Right cardiac atrium (tissue), 5 donors: ENCODE results near the gene HAUS8. TPM values are rescaled to one million over a fixed set of nuclear protein-coding genes. Genes with fewer than 3 reads are reported as not detected.
"Not testable (repeated sequence)": the region's sequence is repeated elsewhere in the genome, so short reads cannot be mapped to it uniquely, and the experiment has no call there.

Experiments used
- ATAC-seq, 2 donors: fragments of 200-7000 bp; cut with Tn5 transposase; one replicate each; pipeline versions ENCODE4 v1.8.0 to v1.9.1; 2020; ENCODE audit warnings: moderate library complexity in 2 of 2, mild to moderate bottlenecking in 1 of 2
- DNase-seq, 3 donors: peaks; one replicate each; pipeline ENCODE4 v3.0.0-alpha.2; 2020
- H3K27ac ChIP-seq: one replicate; pipeline ENCODE4 v1.5.1; 2013; ENCODE audit warnings: mild to moderate bottlenecking, low read length, control low read depth, moderate library complexity
- H3K27me3 ChIP-seq: one replicate; pipeline ENCODE4 v1.6.1; 2013; ENCODE audit not compliant: control insufficient read depth, insufficient read depth
- H3K4me1 ChIP-seq: one replicate; pipeline ENCODE4 v1.6.1; 2013; ENCODE audit warnings: low read length; ENCODE audit not compliant: control insufficient read depth, insufficient read depth
- H3K4me3 ChIP-seq: one replicate; pipeline ENCODE4 v1.5.1; 2013; ENCODE audit warnings: low read length, control low read depth
- H3K9me3 ChIP-seq: one replicate; pipeline ENCODE4 v1.6.1; 2013; ENCODE audit warnings: low read length; ENCODE audit not compliant: control insufficient read depth
- WGBS: extraction: QIAGEN DNeasy Blood & Tissue Kit; methylation state at CpG from one replicate; pipeline ENCODE4 v1.1.7; 2013; 5-methylcytosine and 5-hydroxymethylcytosine counted together
- intact Hi-C, 4 donors: fragments of 100-400 bp; cut with DNase I; formaldehyde crosslinking; loops; one replicate each; pipeline versions ENCODE4 v1.11.0 to v1.14.0; 2022 to 2023
- polyA plus RNA-seq: library from polyadenylated mRNA; stranded (reverse); fragments of 200-250 nt; gene quantifications from one replicate; pipeline ENCODE4 v1.2.3, GENCODE V29; 2013
- total RNA-seq, 4 donors: library from RNA; stranded (reverse); fragmentation: NEBNext Ultra II Directional; extraction: Animal tissue kit (Norgen Biotek cat#: 25700); gene quantifications; one replicate each; pipeline ENCODE4 v1.2.1, GENCODE V29; 2021
- donor health status: healthy with polysubstance abuse.
- donor health status: DM: no; HTN: yes; CAD: no.
- donor health status: DM: no; HTN: no; CAD: no.
- donor health status: DM: no; HTN: yes; CAD: no; lungs with severe emphysema.
- donor health status: DM: yes; HTN: yes; CAD: no.

Gene HAUS8
- total and polyA plus RNA-seq, 5 donors = 3.3 to 6.1 (median 5.1) TPM

DNA sequence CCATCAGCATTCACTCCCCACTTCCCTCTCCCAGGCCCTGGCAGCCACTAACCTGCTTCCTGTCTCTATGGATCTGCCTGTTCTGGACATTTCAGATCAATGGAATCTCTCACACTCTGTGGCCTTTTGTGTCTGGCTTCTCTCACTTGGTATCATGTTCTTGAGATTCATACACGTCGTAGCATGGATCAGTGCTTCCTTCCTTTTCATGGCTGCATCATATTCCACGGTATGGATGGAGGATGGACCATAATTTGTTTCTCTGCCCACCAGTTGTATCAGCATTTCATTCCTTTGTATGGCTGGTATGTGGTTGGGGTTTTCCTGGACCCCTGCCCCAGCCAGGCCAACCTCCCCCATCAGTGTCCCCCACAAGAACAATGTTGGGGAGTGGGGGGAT is 36.5 kb upstream of the HAUS8 start:
- H3K4me3 ChIP-seq = no peak overlapping the region

DNA sequence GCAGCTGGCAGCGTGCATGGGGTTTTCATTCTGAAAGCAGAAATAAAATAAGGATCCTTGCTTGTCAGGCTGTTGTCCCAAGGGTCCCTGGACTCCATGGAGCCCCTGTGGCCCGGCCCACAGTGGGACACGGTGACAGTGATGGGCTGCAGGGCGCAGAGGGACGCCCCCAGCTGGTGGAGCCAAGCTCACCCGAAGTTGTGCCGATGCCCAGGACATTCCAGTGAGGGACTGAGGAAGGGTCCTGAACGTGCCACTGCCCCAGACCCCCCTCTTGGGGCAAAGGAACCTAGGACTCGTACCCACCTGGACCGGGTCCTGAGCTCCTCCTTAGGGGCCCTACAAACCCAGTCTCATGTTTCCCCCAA is 35.3 kb upstream of the HAUS8 start:
- Histone ChIP-seq H3K4me3 (no peak overlapping the region), H3K27ac (no peak overlapping the region), H3K9me3 (no peaks in the 10 kb centered on the region), H3K4me1 (peaks cover 7% of the 10 kb centered on the region), H3K27me3 (no peaks in the 10 kb centered on the region)
- 89% methylated on average over 10 of the region's 10 CpGs for WGBS
- DNase-seq = no peak
- ATAC-seq = no peak
- intact Hi-C loops = no loop called here

More for the DNA sequence above, 36.5 kb upstream of the HAUS8 start:
- ATAC-seq (no peak), DNase-seq (no peak)
- 95% methylated on average over 3 of the region's 3 CpGs for WGBS
- H3K27me3 ChIP-seq = no peaks in the 10 kb centered on the region
- no peaks in the 10 kb centered on the region for H3K9me3 ChIP-seq
- intact Hi-C loops = no loop called here
- no peak overlapping the region for H3K27ac ChIP-seq
- peaks cover 7% of the 10 kb centered on the region for H3K4me1 ChIP-seq

DNA sequence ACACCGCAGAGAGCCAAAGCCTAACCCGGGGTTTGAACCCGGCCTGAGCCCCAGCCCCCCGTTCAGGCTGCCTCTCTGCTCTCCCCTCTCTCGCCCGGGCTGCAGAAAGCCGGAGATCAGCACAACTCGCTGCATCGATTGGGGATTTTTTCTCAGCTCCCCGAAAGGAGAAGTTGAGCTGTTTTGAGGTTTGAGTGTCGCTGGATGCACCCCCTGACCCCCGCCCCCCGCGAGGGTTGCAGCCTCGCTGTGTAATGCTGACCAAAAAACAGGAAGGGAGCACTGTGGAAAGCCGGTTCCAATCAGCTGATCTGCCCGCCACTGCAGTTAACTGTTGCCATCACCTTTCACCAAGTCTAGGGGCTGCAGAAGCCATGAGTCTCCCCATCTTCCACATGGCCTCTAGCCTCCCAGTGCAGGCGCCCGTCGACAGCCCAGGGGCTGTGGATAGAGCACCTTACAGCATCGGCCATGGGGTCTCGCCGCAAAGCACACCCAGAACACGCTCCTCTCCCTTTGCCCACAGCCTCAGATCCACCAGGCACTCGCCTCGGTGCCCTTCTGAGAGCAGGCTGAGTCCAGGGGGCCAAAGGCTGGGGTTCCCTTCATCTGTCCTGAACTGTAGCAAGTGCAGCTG is 34.8 kb upstream of the HAUS8 start:
- Histone ChIP-seq H3K27me3 (no peaks in the 10 kb centered on the region), H3K9me3 (no peaks in the 10 kb centered on the region), H3K4me1 (peaks cover 7% of the 10 kb centered on the region), H3K27ac (no peak overlapping the region), H3K4me3 (no peak overlapping the region)
- 79% methylated on average over 26 of the region's 26 CpGs for WGBS
- intact Hi-C loops = no loop called here
- no peak for ATAC-seq
- DNase-seq = peak; percentile 46 to 86 (median 76)

DNA sequence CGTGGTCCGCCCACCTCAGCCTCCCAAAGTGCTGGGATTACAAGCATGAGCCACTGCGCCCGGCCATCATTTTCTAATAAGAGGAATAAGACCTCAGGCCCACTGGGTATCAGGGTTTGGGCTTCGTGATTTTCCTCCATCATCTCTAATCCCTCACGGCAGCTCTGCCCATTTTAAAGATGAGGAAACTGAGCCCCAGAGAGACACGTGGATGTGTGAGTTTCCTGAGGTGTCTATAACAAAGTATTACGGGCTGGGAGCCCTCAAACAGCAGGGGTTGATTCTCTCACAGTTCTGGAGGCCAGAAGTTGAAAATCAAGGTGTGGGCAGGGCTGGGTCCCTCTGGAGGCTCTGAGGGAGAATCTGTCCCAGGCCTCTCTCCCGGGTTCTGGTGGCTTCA is 34.0 kb upstream of the HAUS8 start:
- DNase-seq = no peak
- no peaks in the 10 kb centered on the region for H3K27me3 ChIP-seq
- peaks cover 7% of the 10 kb centered on the region for H3K4me1 ChIP-seq
- intact Hi-C loops = no loop called here
- WGBS = 91% methylated on average over 9 of the region's 9 CpGs
- no peak overlapping the region for H3K27ac ChIP-seq
- no peak for ATAC-seq
- no peak overlapping the region for H3K4me3 ChIP-seq
- H3K9me3 ChIP-seq = no peaks in the 10 kb centered on the region

DNA sequence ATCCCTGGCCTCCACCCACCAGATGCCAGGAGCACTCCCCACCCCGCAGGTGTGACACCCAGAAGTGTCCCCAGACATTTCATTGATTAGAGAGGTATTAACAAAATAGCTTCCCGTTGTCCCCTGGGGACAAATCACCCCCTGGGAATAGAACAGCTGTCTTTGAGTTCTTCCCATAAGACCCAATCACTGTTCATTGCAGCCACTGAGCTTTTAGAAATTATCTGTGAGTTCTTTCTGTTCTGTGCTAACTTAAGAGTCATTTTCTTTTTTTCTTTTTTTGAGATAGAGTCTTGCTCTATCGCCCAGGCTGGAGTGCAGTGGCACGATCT is 33.2 kb upstream of the HAUS8 start:
- Histone ChIP-seq H3K4me1 (peaks cover 7% of the 10 kb centered on the region), H3K4me3 (no peak overlapping the region), H3K9me3 (no peaks in the 10 kb centered on the region), H3K27me3 (no peaks in the 10 kb centered on the region), H3K27ac (peak overlapping the region; percentile 40)
- intact Hi-C loops = no loop called here
- WGBS = 73% methylated on average over 4 of the region's 4 CpGs
- ATAC-seq (no peak), DNase-seq (no peak)

DNA sequence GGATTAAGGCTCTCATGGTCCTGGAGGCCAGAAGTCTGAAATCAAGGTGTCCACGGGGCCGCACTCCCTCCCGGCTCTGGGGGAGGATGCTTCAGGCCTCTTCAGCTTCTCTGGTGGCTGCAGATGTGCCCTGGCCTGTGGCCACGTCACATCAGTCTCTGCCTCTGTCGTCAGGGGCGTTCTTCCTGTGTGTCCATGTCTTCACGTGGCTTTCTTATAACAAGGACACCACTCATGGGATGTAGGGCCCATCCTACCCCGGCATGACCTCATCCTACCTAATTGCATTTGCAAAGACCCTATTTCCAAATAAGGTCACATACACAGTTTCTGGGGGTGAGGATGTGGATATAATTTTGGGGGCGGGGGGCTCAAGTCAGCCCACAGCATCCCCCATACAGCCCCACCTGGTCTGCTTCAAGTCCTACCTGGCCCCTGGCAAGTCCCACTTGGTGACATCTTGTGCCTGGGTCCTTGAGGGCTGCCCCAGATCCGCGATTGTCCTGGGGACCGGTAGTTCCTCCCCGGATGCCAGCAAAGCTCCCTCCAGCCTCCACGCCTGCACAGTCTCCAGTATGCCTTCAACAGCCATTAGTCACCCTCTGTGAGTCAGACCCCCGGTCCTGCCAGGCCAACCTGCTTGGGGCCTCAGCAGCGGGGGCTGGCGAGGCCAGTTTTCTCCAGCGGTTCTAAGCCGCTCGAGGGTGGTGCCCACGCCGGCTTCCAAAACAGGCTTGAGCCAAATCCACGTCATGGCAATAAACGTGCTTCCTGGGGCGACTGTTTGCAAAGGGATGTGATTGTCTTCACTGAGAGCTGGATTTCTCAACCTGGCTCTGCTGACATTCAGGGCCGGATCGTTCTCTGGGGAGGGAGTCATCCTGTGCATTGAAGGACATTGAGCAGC is 32.5 kb upstream of the HAUS8 start:
- Histone ChIP-seq H3K27ac (peak overlapping the region; percentile 40), H3K9me3 (no peaks in the 10 kb centered on the region), H3K27me3 (no peaks in the 10 kb centered on the region), H3K4me3 (no peak overlapping the region), H3K4me1 (peaks cover 7% of the 10 kb centered on the region)
- intact Hi-C loops = no loop called here
- DNase-seq = peak; percentile 88 to 97 (median 92)
- 43% methylated on average over 27 of the region's 27 CpGs for WGBS
- peak; percentile 86 to 97 for ATAC-seq

DNA sequence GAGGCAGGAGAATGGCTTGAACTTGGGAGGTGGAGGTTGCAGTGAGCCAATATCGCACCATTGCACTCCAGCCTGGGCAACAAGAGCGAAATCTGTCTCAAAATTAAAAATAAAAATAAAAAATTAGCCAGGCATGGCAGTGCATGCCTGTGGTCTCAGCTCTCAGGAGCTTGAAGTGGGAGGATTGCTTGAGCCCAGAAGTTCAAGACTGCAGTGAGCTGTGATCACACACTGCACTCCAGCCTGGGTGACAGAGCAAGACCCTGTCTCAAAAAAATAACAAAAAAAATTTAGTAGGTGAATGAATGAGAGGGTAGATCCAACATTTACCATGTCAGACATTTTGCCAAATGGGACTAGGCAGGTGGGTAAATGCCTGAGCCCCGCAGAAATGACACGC is 31.7 kb upstream of the HAUS8 start:
- ATAC-seq, H3K4me1 ChIP-seq, intact Hi-C loops, H3K9me3 ChIP-seq, DNase-seq, H3K4me3 ChIP-seq, H3K27me3 ChIP-seq, H3K27ac ChIP-seq: not testable (repeated sequence)
- 98% methylated on average over 4 of the region's 4 CpGs for WGBS

DNA sequence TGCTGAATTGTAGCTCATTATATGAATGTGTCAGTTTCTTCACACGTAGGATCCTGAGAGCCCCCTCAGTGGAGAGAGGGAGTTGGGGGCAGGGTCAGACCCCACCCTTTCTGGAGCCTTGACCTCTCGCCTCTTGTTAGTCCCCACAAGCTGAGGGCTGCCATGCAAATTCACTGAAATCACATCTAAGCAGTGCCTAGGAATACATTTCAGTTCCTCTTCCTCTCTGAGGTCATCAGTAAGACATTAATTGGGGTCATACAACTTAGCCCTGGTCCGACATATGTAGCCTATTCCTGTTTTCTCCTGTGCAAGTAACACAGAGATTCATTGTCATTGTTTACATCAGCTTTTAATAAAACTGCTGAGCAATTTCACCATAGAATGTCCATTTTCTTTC is 30.3 kb upstream of the HAUS8 start:
- Histone ChIP-seq H3K27me3 (no peaks in the 10 kb centered on the region), H3K4me1 (peaks cover 7% of the 10 kb centered on the region), H3K4me3 (no peak overlapping the region), H3K27ac (no peak overlapping the region), H3K9me3 (no peaks in the 10 kb centered on the region)
- ATAC-seq (no peak), DNase-seq (no peak)
- WGBS = 72% methylated on average over 3 of the region's 3 CpGs
- intact Hi-C loops = no loop called here

DNA sequence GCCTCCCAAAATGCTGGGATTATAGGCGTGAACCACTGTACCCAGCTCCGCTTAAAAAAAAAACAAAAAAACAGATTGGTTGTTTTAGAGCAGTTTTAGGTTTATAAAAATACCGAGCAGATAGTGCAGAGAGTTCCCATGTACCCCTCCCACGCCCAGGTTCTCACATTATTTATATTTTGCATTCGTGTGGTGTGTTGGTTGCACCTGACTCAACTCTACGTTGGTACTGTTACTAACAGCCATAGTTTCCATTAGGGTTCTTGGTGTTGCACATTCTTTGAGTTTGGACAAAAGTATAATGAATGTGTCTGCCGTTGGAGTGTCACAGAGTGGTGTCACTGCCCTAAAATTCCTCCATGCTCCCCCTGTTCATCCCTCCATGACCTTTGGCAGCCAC is 29.4 kb upstream of the HAUS8 start:
- WGBS = 82% methylated on average over 7 of the region's 7 CpGs

DNA sequence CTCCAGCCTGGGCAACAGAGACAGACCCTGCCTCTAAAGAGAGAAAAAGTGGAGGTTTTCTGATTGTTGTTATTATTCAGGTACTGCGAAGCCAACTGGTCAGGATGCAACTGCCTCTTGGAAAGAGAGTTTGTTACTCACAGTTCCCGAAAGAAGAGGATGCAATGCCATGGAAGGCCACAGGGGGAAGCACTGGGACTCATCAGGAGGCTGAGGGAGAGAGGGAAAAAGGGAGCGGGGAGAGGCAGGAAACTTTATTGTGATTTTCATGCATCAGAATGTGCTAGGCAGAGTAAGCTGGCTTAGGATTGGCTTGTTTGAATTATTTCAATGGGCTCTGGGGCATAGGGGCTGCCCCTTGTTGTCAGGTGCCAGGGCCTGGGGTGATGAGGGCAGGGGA is 27.9 kb upstream of the HAUS8 start:
- no peak for ATAC-seq
- intact Hi-C loops = no loop called here
- 67% methylated on average over 3 of the region's 3 CpGs for WGBS
- no peak for DNase-seq
- Histone ChIP-seq H3K9me3 (no peaks in the 10 kb centered on the region), H3K4me1 (peaks cover 8% of the 10 kb centered on the region), H3K27ac (no peak overlapping the region), H3K4me3 (no peak overlapping the region), H3K27me3 (no peaks in the 10 kb centered on the region)

More for the DNA sequence above, 29.4 kb upstream of the HAUS8 start:
- H3K4me3 ChIP-seq = no peak overlapping the region
- no peaks in the 10 kb centered on the region for H3K9me3 ChIP-seq
- no peaks in the 10 kb centered on the region for H3K27me3 ChIP-seq
- intact Hi-C loops = no loop called here
- DNase-seq (no peak), ATAC-seq (no peak)
- H3K27ac ChIP-seq = no peak overlapping the region
- H3K4me1 ChIP-seq = peaks cover 7% of the 10 kb centered on the region

DNA sequence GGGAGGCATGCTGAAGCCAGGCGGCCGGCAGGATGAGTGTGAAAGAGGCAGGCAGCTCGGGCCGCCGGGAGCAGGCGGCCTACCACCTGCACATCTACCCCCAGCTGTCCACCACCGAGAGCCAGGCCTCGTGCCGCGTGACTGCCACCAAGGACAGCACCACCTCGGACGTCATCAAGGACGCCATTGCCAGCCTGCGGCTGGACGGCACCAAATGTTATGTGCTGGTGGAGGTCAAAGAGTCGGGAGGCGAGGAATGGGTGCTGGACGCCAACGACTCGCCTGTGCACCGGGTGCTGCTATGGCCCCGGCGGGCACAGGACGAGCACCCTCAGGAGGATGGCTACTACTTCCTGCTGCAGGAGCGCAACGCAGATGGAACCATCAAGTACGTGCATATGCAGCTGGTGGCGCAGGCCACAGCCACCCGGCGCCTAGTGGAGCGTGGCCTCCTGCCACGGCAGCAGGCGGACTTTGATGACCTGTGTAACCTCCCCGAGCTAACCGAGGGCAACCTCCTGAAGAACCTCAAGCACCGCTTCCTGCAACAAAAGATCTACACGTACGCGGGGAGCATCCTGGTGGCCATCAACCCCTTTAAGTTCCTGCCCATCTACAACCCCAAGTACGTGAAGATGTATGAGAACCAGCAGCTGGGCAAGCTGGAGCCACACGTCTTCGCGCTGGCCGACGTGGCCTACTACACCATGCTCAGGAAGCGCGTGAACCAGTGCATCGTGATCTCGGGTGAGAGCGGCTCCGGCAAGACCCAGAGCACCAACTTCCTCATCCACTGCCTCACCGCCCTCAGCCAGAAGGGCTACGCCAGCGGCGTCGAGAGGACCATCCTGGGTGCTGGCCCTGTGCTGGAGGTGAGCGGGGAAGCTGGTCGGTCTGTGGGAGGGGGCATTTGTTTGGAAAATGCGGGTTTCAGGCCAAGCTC is 26.7 kb upstream of the HAUS8 start:
- intact Hi-C loops = no loop called here
- Histone ChIP-seq H3K4me3 (no peak overlapping the region), H3K27ac (no peak overlapping the region), H3K27me3 (no peaks in the 10 kb centered on the region), H3K9me3 (no peaks in the 10 kb centered on the region), H3K4me1 (peaks cover 2% of the 10 kb centered on the region)
- ATAC-seq (no peak), DNase-seq (no peak)
- 97% methylated on average over 59 of the region's 59 CpGs for WGBS
